Activated naive CD8-positive, alpha-beta T cell treated with anti-CD3 and anti-CD28 coated beads, Interleukin-2, amount 50 U/mL, for 16 hours (primary cell): Measurements from ENCODE around the gene MEGF11.

ENCODE experiments used
- DNase-seq: peaks from one replicate; pipeline ENCODE4 v3.0.0-alpha.2; 2020; ENCODE audit warnings: low read depth, low spot score

The MEGF11 gene

DNA sequence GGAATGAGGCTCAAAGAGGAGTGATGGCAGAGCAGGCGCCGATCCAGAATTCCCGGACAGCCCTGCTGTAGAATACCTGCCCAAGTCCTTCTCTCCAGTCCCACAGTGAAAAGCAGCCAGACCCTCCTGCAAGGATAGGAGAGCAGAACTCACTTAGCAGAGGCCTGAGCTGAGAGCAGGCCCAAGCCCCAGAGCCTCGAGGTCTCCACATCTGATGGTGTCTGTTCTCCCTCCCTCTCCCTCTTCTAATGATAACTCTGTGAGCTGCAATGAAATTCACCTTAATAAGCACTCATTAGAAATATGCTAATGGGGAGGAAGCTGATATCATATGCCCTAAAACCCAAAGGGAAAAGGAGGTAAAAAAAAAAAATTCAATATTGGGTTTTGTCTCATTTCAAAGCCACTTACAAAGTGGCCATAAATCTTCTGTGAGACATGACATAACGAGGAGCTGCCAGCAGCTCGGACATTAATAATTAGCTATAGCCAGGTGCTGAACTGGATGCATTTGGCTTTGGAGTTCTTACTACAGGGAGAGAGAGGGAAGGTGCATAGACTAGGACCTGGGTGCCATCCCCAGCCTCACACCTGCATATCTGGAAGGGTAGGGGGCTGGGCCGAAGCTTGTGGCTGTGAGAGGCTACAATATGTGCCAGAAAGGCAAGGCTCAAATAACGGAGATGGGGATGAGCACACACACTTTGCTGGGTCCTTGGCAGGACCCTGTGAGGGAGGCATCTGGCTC lies 108.4 kb downstream of the MEGF11 start:
- no peak for DNase-seq

DNA sequence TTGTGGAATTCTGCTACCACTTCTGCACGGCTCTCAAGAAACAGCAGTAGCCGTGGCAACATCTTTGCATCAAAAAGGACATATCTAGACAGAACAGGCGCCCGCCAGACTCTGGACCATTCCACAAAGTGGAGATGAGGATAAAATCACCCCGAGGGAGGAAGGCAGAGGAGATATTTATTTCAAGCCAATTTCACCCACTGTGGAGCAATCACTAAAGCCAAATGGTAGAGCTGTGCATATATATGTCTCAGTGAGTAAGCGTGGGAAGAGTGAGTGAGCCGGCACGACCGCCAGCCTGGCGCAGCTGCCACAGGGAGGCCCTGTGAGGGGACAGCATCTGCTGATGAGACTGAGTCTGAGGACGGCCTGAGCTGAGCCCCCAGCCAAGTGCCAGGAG lies 111.3 kb downstream of the MEGF11 start:
- no peak for DNase-seq

DNA sequence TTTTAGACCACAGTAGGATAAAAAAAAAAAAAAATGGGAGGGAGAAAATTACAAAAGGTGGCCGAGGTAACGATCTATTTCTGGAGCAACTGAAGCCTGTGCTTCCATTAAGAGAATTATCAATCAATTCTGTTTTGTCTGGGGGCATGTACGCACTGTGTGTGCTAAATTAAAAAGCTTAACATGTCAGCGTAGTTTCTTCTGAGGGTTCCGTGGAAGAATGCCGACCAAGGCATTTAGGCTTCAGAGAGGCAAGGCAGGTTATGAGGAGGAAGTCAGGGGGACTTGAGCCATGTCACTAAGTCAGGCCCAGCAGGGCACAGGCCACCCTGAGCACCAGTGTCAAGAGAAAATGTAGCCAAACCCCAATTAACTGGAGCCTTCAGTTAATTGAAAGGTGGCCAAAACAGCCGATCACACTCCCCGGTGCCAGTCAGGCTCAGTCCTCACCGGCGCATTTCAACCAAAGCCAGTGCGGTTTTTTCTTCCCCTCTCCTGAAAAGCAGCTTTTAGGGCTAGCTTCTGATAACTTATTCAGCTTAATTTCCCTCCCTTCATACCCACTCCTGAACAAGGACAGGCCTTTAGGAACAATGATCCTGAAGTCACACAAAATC lies 113.9 kb downstream of the MEGF11 start:
- no peak for DNase-seq

DNA sequence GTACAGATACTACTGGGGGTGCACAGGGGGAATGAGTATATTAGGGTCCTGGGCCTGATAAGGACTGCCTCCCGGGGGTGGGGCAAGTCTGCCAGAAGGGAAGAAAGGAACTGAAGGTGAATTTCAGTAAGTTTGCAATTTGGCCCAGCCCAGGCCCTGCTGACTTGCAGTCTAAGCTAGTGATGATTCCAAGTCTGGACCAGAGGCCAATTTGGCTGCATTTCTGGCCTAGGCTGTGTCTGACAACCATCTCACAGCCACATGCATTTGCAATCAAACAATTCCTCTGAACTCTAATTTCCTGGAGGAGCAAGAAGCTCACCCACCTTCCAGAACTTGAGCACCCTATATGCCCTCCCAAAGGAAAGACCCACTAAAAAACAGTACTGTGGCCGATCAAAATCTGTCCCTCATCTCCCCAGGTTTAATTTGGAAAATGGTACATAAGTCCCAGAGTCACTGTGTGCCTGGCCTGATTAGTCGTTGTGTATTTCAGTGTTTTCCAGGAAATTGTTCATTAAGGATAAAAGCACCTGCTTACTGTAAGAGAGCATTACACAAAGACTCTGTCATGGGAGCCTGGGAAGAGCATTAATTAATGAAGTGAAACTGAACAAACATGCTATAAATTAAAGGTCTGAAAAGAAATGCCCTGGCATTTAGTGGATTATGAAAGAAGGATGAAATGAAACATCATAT lies 114.5 kb downstream of the MEGF11 start:
- no peak for DNase-seq

DNA sequence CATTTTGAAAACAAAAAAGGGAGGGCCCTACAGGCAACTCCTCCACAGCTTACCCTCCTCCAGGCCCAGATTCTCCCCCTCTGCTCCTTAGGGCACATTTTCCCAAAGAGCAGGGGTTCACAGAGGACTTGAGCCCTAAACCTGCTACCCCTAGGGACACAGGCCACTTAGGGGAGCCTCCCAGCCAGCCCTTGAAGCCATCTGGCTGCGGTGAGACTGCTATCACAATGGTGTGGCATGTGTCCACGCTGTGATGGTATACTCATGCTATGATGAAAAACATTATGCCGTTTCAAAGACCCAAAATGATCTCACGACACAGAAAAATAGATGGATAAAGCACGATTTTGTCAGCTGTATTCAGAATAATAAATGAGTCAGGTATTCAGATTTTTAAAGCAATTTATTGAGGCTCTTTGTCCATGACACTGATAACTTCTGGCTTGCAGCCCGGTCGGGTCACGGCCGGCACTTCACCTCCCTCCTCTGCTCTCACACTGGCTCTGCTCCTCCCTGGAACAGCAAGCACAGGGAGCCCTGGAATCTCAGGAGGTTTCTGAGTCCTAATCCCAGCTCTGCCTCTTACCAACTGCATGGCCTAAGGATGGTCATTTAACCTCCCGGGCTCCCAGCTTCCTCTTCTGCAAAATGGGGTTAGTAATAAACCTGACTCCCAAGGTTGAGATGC lies 115.3 kb downstream of the MEGF11 start:
- no peak for DNase-seq

DNA sequence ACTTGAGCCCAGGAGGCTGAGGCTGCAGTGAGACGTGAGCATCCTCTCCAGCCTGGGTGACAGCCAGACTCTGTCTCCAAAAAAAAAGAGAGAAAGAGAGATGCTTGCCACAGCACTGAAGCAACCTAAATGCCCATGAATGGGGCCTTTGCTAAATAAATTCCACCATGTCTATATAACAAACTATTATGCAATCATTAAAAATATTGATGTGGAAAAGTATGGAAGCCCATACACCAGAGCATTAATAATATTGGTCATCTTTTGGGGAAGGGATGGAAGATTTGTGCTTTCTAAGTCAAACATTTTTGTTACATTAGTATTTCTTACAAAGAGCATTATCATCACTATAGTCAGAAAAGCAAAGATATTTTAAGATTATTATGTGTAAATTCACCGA lies 116.6 kb downstream of the MEGF11 start:
- DNase-seq: no peak

DNA sequence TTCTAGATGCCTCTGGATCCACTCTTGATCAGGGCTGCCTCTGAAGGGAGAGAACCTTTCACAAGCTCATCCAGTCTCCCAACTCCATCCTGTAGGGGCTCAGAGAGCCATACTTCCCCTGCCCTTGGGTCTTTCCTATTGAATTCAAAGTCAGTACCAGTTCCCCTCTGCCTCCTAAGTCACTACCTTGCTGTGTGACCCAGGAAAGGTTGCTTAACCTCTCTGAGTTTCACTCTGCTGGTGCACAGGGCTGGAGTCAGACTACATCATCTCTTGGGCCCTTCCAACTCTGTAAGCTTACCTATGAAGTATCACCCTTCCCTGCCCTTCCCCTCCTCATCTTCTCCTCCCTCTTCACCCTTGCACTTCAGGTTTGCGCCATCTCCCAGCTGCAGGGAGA lies 117.9 kb downstream of the MEGF11 start:
- DNase-seq: no peak

DNA sequence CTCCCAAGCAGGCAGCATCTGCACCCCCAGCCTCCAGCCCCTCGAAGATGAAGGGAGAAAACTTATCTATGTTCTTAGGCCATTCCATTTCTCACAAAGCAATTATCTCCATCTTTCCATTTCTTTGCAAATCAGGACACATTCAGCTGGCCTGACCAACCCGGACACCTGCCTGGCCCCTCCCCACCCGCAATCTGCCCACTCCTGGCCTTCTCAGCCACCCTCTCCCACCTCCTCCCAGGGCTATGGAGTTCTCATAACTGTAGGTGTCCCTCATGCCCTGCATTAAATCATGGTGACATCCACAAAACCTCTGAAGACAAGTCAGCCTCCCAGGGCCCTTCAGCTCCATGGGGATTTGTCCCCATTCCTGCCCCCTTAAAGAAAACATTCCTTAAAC lies 119.3 kb downstream of the MEGF11 start:
- DNase-seq: no peak

DNA sequence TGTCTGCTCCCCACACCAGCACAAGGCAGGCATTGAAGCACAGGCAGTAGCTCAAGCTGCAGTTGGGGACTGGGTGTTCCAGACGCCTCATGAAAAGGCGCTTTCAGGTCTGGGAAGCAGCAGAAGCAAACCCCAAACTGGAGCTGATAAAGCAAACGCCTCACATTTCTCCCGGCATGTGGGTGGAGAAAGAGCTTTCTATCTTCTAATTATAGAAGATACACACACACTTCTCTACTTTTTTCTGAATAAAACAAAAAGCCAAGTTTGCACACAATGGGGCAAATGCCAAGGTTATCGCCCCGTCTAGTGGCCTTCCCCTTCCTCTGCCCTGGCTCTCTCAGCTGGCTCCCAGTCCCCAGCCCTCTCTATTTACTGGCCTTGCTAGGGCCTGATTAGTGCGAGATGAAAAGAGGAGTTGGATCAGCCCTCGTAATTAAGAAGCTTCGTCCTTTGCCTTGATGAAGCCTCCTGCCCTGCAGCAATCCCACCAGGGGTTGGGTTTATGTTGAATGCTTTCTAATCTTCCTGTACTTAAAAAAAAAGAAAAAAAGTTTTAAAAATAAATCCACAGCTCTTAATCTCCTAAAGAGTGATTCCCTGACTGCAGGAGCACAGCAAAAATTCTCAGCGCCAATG lies 120.2 kb downstream of the MEGF11 start:
- no peak for DNase-seq

DNA sequence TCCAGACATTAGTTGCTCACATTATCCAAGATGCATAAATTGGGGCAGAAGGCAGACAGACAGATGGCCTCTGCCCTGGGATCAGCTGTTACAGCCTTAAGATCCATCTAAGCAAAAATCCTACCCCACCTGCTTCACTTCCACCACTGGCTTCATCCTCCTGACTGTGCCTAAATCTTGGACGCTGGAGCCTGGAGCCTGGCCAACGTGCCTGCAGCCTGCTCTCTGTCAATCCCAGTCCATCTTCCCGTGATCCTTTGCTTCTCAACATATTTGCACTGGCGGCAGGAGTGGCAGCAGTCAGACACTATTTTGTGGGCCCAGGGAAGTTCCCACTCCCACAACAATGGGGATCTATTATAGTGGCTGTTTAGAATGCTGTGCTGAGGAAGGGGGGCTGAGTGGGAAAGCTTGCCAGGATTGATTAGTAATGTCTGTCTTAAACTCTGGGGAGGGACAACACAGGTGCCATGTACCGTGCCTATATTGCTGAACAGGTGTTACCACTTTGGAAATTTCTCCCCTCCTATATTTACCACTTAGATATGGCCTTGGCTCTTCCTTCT lies 121.2 kb downstream of the MEGF11 start:
- DNase-seq: no peak

DNA sequence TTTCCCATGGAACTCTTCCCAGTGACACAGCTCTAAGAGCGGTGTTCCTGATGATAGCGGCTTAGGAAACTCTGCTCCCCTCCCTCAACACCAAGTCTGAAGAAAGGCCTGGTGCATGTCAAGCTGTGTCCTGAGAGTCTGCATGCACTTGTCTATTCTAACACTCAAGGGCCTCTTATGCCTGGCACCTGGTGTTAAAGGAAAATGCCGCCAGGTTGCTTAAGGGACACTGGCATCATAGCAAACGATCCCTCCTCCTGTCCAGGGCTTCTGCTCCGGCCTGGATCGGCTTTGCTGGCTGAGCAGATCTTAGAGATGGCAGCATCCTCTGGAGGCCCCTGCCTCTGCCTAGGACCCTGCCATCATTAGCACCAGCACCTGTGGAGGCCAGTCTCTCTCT lies 121.7 kb downstream of the MEGF11 start:
- no peak for DNase-seq

DNA sequence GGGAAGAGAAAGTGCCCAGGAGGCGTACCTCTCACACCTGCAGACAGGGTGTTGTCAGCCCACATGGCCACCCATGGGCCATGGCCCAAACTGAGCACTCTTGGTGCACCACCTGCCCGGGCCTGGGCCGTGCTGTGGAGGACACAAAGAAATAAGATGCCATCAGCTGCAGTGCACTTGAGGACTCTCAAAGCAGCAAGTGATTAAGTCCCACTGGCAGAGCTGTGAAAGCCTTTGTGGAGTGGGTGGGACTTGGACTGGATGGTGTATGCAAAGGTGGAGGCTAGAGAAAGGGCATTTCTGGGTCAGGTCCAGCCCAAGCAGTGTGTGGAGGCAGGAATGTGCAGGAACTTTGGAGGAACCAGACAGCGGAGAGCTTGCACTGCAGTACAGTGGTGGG lies 122.3 kb downstream of the MEGF11 start:
- no peak for DNase-seq

DNA sequence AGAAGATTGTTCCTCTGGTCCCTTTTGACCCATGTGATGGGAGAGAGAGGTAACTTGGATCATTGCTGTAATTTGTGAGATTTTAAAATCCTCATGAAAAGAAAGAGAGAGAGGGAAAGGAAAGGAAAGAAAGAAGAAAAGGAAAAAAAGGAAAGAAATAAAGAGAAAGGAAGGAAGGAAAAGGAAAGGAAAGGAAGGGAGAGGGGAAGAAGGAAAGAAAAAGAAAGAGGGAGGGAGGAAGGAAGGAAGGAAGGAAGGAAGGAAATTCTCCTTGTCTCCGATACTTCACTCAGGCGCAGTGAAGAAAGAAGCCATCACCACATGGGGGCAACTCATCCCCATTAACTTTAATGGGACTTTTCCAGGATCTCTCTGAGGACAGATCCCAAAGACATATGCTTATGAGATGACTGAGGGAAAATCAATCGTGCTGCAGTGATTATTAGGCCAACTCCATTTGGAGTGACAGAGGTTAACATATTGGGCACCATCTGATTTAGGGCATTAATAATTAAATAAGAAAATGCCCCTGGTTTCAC lies 123.0 kb downstream of the MEGF11 start:
- DNase-seq: no peak

DNA sequence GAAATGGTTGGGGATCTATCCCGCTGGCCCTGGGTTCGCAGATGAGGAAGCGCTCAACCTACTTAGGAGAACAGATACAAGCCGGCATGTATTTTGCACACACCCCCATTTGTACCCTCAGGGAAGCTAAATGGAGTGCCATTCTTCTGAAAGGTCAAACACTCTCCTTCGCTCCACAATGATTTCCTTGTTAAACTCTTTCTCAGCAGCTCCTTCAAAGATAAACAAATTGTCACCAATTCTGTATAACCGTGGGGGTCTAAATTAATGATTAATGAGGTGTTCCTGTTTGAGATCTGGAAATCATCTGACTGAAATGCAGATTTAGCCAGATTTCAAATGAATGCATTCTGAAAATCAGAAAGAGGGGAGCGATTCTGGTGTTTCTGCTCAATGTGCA lies 124.0 kb downstream of the MEGF11 start:
- no peak for DNase-seq

DNA sequence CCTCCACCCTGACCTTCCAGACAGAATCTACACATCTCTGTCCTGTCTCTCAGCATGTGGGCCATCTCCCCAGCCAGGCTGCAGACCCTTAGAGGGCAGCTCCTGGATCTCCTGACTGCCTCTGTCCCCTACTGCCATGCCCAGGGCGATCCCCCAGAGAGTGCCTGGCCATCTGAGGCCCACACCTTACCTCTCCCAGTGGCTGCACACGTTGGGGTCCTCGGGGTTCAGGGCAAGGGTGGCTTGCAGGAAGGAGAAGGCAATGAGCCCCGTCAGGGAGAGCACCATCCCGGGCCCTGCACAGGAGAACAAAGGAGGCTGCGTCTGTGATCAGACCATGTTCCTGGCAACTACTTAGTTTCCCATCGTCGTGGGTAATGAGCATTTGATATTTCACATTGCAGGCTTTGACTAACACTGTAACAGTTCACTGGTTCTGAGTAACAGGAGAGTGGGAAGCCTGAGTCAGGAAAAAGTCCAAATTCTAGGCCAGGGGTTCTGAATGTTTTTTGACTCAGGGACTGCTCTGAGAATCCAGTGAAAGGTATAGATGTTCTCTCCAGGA lies 125.4 kb downstream of the MEGF11 start:
- DNase-seq: no peak

DNA sequence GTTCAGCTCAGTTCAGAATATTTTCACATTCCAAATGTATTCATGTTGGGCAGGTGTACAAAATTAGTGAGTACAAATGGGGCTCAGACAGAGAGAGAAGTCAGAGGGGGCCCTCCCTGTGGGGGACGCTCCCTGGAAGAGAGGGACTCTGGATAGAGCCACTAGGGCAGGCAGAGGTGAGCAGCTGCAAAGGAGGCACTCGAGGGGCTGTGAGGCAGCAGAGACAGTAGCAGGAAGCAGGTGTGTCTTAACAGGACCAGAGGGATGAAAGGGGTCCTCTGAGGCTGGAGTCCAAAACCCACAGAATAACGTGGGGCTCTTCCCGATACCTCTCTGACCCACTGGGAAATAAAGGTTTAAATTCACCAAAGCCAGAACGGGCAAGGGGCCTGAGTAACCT lies 127.1 kb downstream of the MEGF11 start:
- DNase-seq: no peak

DNA sequence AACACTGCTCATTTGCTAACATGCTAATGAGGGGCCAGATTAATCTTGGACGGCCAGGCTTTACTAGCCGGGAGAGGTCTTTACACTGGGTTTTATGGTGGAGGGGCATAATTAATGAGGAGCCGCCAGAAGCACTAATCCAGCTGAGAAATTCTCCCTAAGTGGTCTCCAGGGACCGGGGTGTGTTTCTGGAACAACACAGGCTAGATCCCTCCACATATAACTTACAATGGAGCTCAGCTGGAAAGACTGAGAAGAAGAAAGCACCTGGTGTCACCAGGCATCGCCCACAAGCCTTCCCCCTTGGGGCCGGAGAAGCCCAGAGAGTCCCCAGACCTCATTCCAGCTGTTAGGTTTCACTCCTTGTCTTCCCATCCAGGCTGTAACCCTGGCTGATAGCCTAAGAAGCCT lies 127.5 kb downstream of the MEGF11 start:
- DNase-seq: no peak

DNA sequence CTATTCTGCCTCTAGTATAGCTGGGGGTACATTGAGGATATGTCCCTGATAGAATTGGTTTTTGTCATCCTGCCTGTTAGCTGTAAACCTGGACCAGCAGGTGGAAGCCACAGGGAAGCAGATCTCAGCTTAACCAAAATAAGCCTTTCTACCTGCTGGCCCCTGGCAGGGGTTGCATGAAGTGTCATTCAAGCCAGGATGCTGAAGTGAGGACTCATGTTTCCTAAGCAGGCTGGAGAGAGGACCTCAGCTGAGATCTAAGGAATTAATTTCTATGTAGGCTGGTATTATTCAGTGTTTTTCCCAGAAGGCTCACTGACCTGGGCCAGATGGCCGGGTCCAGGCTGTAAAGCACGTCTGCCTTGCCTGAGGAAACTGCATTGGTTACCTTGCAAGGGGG lies 128.9 kb downstream of the MEGF11 start:
- no peak for DNase-seq

DNA sequence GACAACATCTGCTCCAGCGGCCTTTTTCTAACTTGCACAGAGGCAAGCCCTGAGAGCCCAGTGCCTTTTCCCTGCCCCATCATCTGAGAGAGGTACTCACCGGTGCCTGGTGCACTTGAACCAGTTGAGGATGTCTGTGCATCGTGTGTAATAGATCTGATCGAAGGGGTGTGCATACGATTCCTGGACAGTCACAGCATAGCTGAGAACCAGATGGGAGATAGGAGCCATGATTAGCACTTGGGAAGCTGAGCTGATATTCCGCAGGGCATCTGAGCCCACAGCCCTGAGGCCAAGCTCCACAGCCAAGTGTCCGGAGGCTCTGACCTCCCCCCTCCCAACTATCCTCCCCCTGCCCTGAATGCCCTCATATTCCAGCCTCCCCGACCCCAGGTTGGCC lies 129.8 kb downstream of the MEGF11 start:
- no peak for DNase-seq

DNA sequence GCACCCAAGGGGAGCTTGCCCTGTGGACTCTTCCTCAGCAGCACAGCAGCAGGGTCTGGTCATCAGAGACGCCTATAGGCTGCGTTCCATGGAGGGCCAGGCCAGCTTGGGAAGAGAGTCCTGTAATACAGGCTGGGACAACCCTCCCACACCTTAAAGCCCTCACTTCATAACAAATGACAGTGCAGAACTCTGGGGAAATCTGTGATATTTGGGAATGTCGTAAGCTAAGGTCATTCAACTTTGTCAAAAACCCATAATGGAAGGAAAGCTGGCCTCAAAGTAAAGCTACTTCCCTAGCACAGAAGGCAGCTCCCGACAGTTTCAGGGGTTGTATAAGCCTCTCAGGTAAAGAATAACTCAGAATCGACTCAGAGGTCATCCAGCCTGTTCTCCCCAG lies 133.1 kb downstream of the MEGF11 start:
- no peak for DNase-seq

DNA sequence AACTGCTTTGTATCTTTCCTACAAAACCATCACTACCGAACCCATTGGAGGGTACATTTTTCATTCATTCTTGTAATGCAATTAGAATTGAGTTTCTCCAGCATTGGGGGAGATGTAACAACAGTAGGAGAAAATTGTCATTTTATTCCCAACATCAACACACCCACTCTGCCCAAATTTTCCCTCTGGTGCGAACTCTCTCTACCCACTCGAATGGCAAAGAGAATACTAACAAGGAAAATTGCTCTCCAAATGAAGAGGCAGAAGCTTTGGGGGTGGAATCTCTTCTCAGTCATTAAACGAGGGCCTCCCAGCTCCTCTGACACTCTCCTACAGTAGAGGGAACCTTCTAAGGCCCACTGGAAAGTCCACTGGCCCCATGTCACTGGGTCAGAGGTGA lies 135.7 kb downstream of the MEGF11 start:
- no peak for DNase-seq
